Fibroblast of the conjunctiva (primary cell): Measurements from ENCODE around the gene MEGF11.

ENCODE experiments used
- DNase-seq: peaks from one replicate; pipeline ENCODE4 v3.0.0-alpha.2; 2010; ENCODE audit warnings: low read depth

The MEGF11 gene

GRCh38 chr15:66057089-66057488, 196.5 kb downstream of the MEGF11 start:
- DNase-seq: no peak

- no peak for DNase-seq
Observed at GRCh38 chr15:66053991-66054390, 199.6 kb downstream of the MEGF11 start.

DNA sequence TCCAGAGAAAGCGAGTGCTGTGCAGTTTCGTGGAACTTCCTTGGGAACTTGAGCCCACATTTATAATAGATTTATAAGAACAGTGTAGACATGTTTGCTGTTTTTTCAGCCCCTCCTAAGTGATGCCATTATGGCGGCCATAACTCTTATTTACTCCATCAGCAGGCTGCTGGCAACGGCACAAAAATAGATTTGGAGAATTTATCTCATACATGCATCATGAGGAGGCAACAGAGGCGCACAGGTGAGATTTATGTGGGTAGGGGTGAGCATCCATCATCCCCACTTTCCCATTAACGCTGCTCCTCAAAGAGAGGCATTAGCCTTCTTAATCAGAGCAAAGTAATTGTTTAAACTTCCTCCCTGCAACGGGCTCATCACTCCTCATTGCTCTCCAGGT, 201.7 kb downstream of the MEGF11 start:
- no peak for DNase-seq

- no peak for DNase-seq
Observed at GRCh38 chr15:66050264-66050663, 203.3 kb downstream of the MEGF11 start.

DNA sequence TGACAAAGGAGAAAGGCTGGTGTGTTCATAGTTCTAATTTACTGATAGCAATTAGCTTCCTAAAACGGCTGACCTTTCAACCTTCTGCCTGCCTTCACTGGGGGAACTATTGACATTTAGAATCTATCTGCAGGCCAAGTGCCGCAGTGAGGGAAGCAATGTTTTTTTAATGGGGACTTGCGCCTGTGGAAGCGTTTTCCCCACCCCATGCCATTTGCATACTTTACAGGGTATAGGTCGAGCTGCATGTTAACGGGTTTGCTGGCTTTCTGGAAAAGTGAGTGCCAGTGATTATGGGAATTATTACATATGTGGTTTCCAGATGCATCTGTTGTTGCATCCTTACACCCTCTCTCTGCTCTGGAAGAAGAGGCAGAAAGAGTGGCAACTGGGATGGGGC, 204.2 kb downstream of the MEGF11 start:
- no peak for DNase-seq

- DNase-seq: no peak
Observed at GRCh38 chr15:66047321-66048024, 206.1 kb downstream of the MEGF11 start.

DNA sequence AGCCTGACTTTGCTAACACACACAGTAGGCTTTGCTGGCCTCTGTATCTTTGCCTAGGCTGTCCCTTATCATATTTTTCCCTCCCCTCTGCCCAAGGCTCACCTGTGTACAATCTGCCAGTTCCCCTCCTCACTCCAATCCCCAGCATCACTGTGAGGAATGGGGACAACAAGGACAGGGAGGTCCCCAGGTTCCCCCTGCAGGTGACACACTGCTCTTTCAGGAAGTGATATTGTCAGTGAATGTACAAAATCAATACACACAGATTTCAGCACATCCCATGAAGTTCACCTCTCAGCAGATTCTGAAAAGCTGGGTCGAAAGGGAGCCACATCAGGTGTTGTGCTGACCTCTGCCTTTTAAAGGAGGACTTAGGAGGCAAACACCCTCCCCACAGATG, 206.8 kb downstream of the MEGF11 start:
- DNase-seq: no peak

DNA sequence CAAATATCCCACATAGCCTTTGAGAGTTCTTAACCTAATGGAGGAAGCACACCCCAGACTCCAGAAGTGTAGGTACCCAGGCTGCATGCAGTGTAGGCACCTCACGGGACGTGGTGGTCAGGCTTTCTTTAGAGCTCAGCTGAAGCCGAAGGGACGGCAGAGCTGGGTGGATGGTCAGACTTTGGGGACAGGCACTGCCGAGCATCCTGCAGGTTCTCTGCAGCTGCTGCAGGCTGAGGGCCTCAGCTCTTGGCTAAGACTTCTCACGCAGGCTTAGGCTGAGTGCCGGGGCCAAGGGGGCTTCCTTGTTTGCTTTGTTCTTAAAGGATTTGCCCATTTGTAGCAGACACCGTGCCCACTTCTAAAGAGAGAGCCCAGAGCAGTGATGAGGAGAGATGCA, 207.2 kb downstream of the MEGF11 start:
- no peak for DNase-seq

GRCh38 chr15:66045542-66045941, 208.0 kb downstream of the MEGF11 start:
- no peak for DNase-seq

GRCh38 chr15:66044837-66045236, 208.7 kb downstream of the MEGF11 start:
- DNase-seq: no peak

- DNase-seq: no peak
Observed at GRCh38 chr15:66043264-66043663, 210.3 kb downstream of the MEGF11 start.

DNA sequence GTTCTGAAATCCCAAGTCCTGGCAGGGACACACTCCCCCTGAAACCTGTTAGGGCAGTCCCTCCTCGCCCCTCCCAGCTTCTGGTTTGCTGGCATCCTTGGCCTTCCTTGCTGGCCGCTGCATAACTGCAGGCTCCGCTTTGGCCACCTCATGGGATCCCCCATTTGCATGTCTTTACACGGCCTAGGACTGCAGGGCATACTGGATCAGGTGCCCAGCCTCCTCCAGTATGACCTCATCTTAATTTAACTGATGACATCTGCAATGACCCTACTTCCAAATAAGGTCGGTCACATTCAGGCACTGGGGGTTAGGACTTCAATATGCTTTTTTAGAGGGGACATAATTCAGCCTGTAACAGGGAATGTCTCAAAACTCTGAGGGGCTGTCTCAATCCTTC, 210.9 kb downstream of the MEGF11 start:
- DNase-seq: no peak

DNA sequence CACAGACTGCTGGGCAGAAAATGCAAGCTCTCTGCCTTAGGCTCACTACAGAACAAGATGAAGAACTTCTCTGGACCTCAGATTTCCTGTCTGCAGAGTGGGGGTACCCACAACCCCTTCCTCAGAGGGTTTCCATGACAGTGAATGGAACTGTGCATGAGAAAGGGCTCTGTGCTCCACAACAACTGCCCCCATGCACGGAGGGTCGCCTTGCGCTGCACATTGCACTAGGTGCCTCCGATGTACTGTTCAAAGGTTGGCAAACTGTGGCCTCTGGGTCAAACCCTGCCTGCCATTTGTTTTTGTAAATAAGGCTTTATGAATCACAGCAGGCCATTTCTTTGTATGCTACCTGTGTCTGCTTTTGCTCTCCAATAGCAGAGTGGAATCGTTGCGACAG, 212.3 kb downstream of the MEGF11 start:
- no peak for DNase-seq

- DNase-seq: no peak
Observed at GRCh38 chr15:66040211-66040892, 213.2 kb downstream of the MEGF11 start.

DNA sequence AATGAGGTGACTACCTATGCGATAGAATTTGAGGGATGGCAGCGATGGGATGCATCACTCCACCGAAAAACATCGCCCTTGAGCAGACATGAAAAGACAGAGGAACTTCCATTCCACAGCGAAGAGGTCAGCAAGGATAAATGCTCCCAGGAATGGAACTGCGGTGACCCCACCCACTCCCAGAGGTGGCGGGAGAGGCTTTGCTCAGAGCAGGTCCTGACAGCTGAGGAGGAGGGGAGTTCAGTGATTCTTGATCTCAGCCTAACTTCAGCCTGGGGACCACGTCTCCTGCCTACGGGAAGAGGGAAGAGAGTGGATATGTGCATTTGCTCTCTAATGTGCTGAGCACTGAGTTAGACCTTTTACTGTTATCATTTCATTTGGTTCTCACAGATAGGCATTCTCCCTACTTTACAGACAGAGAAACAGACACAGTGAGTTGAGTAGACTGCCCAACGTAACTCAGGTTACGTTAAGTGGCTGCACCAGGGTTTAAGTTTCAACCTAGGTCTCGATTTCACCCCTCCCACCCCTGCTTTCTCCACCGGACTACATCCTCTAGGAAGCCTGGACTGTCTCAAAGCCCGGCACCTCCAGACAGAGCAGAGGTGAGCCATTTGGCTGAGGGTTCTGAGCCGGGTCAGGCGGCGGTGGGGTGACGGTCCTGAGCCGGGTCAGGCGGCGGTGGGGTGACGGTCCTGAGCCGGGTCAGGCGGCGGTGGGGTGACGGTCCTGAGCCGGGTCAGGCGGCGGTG, 214.3 kb downstream of the MEGF11 start:
- no peak for DNase-seq

DNA sequence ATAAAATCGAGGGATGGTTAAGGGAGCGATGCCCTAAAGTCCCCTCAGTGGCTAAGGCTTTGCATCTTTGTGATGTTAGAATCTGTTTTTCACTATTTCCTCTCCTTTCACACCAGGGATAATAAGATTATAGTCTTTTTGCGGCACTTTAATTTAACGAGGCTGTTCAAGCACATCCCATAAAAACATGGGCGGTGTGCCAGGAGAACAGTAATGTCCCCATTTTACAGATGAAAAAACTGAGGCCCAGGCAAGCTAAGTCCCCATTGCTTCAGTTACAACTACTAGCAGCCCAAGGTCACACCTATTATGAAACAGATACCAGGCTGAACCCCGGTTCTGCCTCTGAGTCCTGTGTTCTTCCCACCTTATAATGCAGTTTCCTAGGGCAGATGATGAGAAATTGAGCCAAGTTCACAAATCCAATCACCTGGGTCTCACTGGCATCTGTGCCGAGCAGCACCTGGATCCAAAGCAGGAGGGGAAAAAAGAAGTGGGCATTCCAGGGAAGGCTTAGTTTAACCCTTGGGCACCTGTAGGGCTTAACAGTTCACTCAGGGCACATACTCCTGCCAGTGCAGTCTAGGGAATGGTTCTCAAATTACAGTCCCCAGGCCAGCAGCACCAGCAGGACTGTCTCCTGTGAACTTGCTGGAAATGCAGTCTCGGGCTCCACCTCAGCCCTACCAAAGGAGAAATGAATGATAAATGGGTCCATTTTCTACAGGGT, 215.0 kb downstream of the MEGF11 start:
- no peak for DNase-seq

GRCh38 chr15:66036859-66037258, 216.7 kb downstream of the MEGF11 start:
- no peak for DNase-seq

GRCh38 chr15:66035901-66036300, 217.6 kb downstream of the MEGF11 start:
- DNase-seq: no peak

- DNase-seq: no peak
Observed at GRCh38 chr15:66033143-66033542, 220.4 kb downstream of the MEGF11 start.

DNA sequence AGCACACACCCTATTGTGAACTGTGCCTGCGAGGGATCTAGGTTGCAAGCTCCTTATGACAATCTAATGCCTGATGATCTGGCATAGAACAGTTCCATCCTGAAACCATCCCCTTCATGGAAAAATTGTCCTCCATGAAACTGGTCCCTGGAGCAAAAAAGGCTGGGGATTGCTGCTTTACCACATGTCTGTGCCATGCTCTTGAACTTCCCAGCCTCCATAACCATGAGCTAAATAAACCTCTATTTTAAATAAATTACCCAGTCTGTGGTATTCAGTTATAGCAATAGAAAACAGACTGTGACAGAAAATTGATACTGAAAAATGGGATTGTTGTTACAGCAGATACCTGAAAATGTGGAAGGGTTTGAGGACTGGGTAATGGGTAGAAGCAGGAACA, 221.5 kb downstream of the MEGF11 start:
- DNase-seq: no peak

DNA sequence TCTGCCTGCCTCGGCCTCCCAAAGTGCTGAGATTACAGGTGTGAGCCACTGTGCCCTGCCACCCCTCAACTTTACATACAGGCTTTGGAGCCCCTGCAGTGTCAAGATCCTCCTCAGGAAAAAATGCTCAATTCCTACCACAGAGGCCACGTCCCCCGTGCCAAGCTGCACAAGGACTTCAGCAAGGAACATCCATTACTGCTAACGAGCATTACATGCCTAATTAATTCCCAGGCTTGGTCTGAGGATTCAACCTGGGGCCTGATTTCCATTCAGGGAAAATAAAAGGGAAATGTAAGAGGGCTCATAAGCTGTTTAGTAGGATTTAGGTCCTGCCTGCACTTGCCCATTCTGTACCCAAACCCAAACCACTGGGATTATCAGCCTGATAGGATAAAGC, 222.9 kb downstream of the MEGF11 start:
- no peak for DNase-seq

- DNase-seq: no peak
Observed at GRCh38 chr15:66029650-66030049, 223.9 kb downstream of the MEGF11 start.
